A549 (cell line): Measurements from ENCODE around the gene PNKP. TPM values are rescaled to one million over a fixed set of nuclear protein-coding genes. Genes with fewer than 3 reads are reported as not detected.

Source experiments
- ATAC-seq, 2 experiments: fragments of 200-7000 bp in 1 of 2; fragments of >200 bp in 1 of 2; cut with Nextera tagmentation in 1 of 2; cut with Tn5 transposase in 1 of 2; 3 replicates each; pipeline versions ENCODE4 v1.8.0 to v1.9.1; 2018 to 2020; ENCODE audit warnings: mild to moderate bottlenecking in 1 of 2, moderate library complexity in 1 of 2
- CTCF ChIA-PET: fragments of 300-600 bp; sonication (Branson Sonifier 250); formaldehyde crosslinking; extraction: SDS; loops from one replicate; lab custom pipeline; 2021; ENCODE audit warnings: antibody characterized with exemption, inconsistent platforms; lab: Yijun Ruan, JAX
- POLR2A ChIA-PET: fragments of 350-600 bp; formaldehyde crosslinking; extraction: SDS; loops from one replicate; lab custom pipeline; 2021; ENCODE audit warnings: antibody characterized with exemption, inconsistent platforms; lab: Yijun Ruan, JAX
- DNase-seq, 2 experiments: peaks; one replicate each; pipeline versions ENCODE4 v3.0.0 to v3.0.0-alpha.2; 2011 to 2016; ENCODE audit warnings: low read depth in 1 of 2, low spot score in 1 of 2
- FAIRE-seq: peaks from 2 replicates; lab custom pipeline; 2011; peaks lifted over from hg19 to GRCh38; lab: Jason Lieb, UNC
- H3K27ac ChIP-seq, 2 experiments: fragments of >200 bp; sonication (Bioruptor Twin); formaldehyde crosslinking; 3 replicates each; pipeline ENCODE4 v1.5.1; 2016 to 2017
- H3K4me1 ChIP-seq: fragments of >200 bp; sonication (Bioruptor Twin); formaldehyde crosslinking; 3 replicates; pipeline ENCODE4 v1.6.1; 2016
- H3K4me2 ChIP-seq: fragments of >200 bp; sonication (Bioruptor Twin); formaldehyde crosslinking; 3 replicates; pipeline ENCODE4 v1.6.1; 2016
- H3K4me3 ChIP-seq: fragments of >200 bp; sonication (Bioruptor Twin); formaldehyde crosslinking; 3 replicates; pipeline ENCODE4 v1.5.1; 2016
- H3K9me3 ChIP-seq: fragments of >200 bp; sonication (Bioruptor Twin); formaldehyde crosslinking; 3 replicates; pipeline ENCODE4 v1.6.1; 2016
- ATOH8 ChIP-seq: fragments of 250-450 bp; sonication (Bioruptor Pico); IDR thresholded peaks from 2 replicates; pipeline ENCODE4 v1.5.0; 2020; ENCODE audit warnings: low read depth, mild to moderate bottlenecking, moderate library complexity
- BCL3 ChIP-seq: fragments of >200 bp; sonication (Bioruptor Twin); formaldehyde crosslinking; IDR thresholded peaks from 3 replicates; pipeline ENCODE4 v1.6.1; 2016
- CEBPB ChIP-seq, 2 experiments: fragments of >200 bp in 1 of 2; sonication (Bioruptor Twin) in 1 of 2; formaldehyde crosslinking in 1 of 2; IDR thresholded peaks; 2 replicates each; pipeline ENCODE4 v1.6.1; 2012 to 2016
- CHD2 ChIP-seq: fragments of 150-350 bp; IDR thresholded peaks from 2 replicates; pipeline ENCODE4 v1.6.1; 2014; ENCODE audit warnings: low read length; ENCODE audit not compliant: partially characterized antibody
- CHD4 ChIP-seq: fragments of 200-600 bp; sonication (generic); IDR thresholded peaks from 2 replicates; pipeline ENCODE4 v1.6.1; 2016; ENCODE audit warnings: antibody characterized with exemption, mild to moderate bottlenecking, borderline replicate concordance
- CTCF ChIP-seq: fragments of >200 bp; sonication (Bioruptor Twin); formaldehyde crosslinking; IDR thresholded peaks from 3 replicates; pipeline ENCODE4 v1.5.1; 2016
- ELK1 ChIP-seq: fragments of 150-350 bp; IDR thresholded peaks from 2 replicates; pipeline ENCODE4 v1.6.1; 2014; ENCODE audit warnings: low read depth, mild to moderate bottlenecking, low read length
- EP300 ChIP-seq, 2 experiments: fragments of >200 bp; sonication (Bioruptor Twin); formaldehyde crosslinking; IDR thresholded peaks; 2 replicates in 1 of 2; 3 replicates in 1 of 2; pipeline ENCODE4 v1.6.1; 2016 to 2017
- ESRRA ChIP-seq: fragments of 150-350 bp; IDR thresholded peaks from 2 replicates; pipeline ENCODE4 v1.6.1; 2014; ENCODE audit warnings: mild to moderate bottlenecking, low read length, borderline replicate concordance
- GATA3 ChIP-seq: IDR thresholded peaks from 2 replicates; pipeline ENCODE4 v1.6.1; 2012; ENCODE audit warnings: borderline replicate concordance
- HES2 ChIP-seq: fragments of >200 bp; sonication (Bioruptor Twin); formaldehyde crosslinking; IDR thresholded peaks from 2 replicates; pipeline ENCODE4 v1.6.1; 2016
- HEYL ChIP-seq: fragments of 250-450 bp; sonication (Bioruptor Pico); IDR thresholded peaks from 2 replicates; pipeline ENCODE4 v1.8.0; 2021; ENCODE audit warnings: mild to moderate bottlenecking, moderate library complexity
- HOXA7 ChIP-seq: fragments of 250-450 bp; sonication (Bioruptor Pico); IDR thresholded peaks from 2 replicates; pipeline ENCODE4 v1.5.0; 2020; ENCODE audit warnings: mild to moderate bottlenecking, moderate library complexity
- HOXB13 ChIP-seq: fragments of 250-450 bp; sonication (Bioruptor Pico); IDR thresholded peaks from 2 replicates; pipeline ENCODE4 v1.5.0; 2020; ENCODE audit warnings: low read depth, mild to moderate bottlenecking, moderate library complexity
- JUN ChIP-seq, 2 experiments: fragments of >200 bp; sonication (Bioruptor Twin); formaldehyde crosslinking; IDR thresholded peaks; 2 replicates in 1 of 2; 3 replicates in 1 of 2; pipeline ENCODE4 v1.6.1; 2016 to 2017
- KDM5A ChIP-seq: fragments of 200-600 bp; sonication (generic); IDR thresholded peaks from 2 replicates; pipeline ENCODE4 v1.6.1; 2016; ENCODE audit warnings: antibody characterized with exemption, mild to moderate bottlenecking
- MAFK ChIP-seq: fragments of 450-650 bp; IDR thresholded peaks from 2 replicates; pipeline ENCODE4 v1.6.1; 2014; ENCODE audit not compliant: partially characterized antibody
- MYC ChIP-seq: IDR thresholded peaks from 2 replicates; pipeline ENCODE4 v1.6.1; 2012; ENCODE audit warnings: mild to moderate bottlenecking, inconsistent platforms, low read length, improper control_type of control experiment, borderline replicate concordance
- NFE2L2 ChIP-seq: fragments of 150-350 bp; conservative IDR thresholded peaks from 2 replicates; pipeline ENCODE4 v1.6.1; 2014; ENCODE audit warnings: low read length
- NPAS2 ChIP-seq: fragments of 250-450 bp; sonication (Bioruptor Pico); IDR thresholded peaks from 2 replicates; pipeline ENCODE4 v1.8.0; 2022; ENCODE audit warnings: mild to moderate bottlenecking, moderate library complexity, borderline replicate concordance
- RCOR1 ChIP-seq: fragments of 150-350 bp; IDR thresholded peaks from 2 replicates; pipeline ENCODE4 v1.6.1; 2014; ENCODE audit warnings: antibody characterized with exemption, low read length, low read depth
- REST ChIP-seq: fragments of 200-600 bp; sonication (generic); IDR thresholded peaks from 2 replicates; pipeline ENCODE4 v1.6.1; 2016; ENCODE audit warnings: antibody characterized with exemption, mild to moderate bottlenecking, moderate library complexity
- RFX5 ChIP-seq: fragments of 450-650 bp; IDR thresholded peaks from 2 replicates; pipeline ENCODE4 v1.7.1; 2014; ENCODE audit warnings: antibody characterized with exemption, mild to moderate bottlenecking, moderate library complexity
- SMC3 ChIP-seq: fragments of >200 bp; sonication (Bioruptor Twin); formaldehyde crosslinking; IDR thresholded peaks from 3 replicates; pipeline ENCODE4 v1.6.1; 2018; ENCODE audit warnings: inconsistent platforms
- TP53 ChIP-seq: fragments of 250-450 bp; sonication (Bioruptor Pico); IDR thresholded peaks from 2 replicates; pipeline ENCODE4 v1.5.0; 2021; ENCODE audit warnings: mild to moderate bottlenecking, moderate library complexity
- ZFP36 ChIP-seq: fragments of 450-650 bp; IDR thresholded peaks from 2 replicates; pipeline ENCODE4 v1.6.1; 2014; ENCODE audit warnings: borderline replicate concordance; ENCODE audit not compliant: partially characterized antibody
- WGBS: methylation state at CpG from one replicate; pipeline ENCODE4 v1.1.6; 2017; ENCODE audit errors: missing lambda C conversion rate; 5-methylcytosine and 5-hydroxymethylcytosine counted together
- polyA plus RNA-seq, 4 experiments: library from polyadenylated mRNA; depleted of rRNA in 3 of 4; stranded (reverse); fragments of >200 nt; fragmentation: RNase III in 1 of 4; extraction: RNeasy Plus Mini Kit Qiagen cat#74134 plus additional on column Dnase treatment in 1 of 4; gene quantifications; 2 replicates in 3 of 4; 3 replicates in 1 of 4; pipeline ENCODE4 v1.2.3, GENCODE V29; 2011 to 2017

The PNKP gene
- polyA plus RNA-seq, 2 of the 4 experiments (the other 2 are of a cell fraction), result 23.3 to 71.2 TPM

- FAIRE-seq, result no peak
- ChIA-PET CTCF (interaction anchor here (1.8 kb wide), 1 partner anchor 107 kb away, joined by 5 read pairs; no protein-coding TSS in a partner anchor), POLR2A (no interaction called here)
- no peak for TF ChIP-seq ZFP36
- WGBS, result 75% methylated on average over 6 of the region's 6 CpGs
- no peak overlapping the region for H3K27ac ChIP-seq
- H3K4me2 ChIP-seq, result no peak overlapping the region
- ATAC-seq, result no peak
- no peaks in the 10 kb centered on the region for H3K4me1 ChIP-seq
- no peak overlapping the region for H3K4me3 ChIP-seq
- H3K9me3 ChIP-seq, result no peaks in the 10 kb centered on the region
- no peak for DNase-seq
Observed at GRCh38 chr19:49824662-49825061, 42.7 kb downstream of the PNKP start.

GRCh38 chr19:49823472-49823871 lies 43.9 kb downstream of the PNKP start:
- ChIA-PET POLR2A (interaction anchor here (0.5 kb wide), 1 partner anchor 85 kb away, joined by 3 read pairs; no protein-coding TSS in a partner anchor), CTCF (interaction anchor here (0.6 to 1.8 kb wide), 2 partner anchors 106 to 497 kb away, joined by 5 read pairs; no protein-coding TSS in a partner anchor)
- WGBS, result 86% methylated on average over 12 of the region's 12 CpGs
- FAIRE-seq, result no peak
- H3K4me3 ChIP-seq, result no peak overlapping the region
- ATAC-seq, result no peak
- DNase-seq, result no peak
- H3K4me1 ChIP-seq, result peaks cover 8% of the 10 kb centered on the region; the same call in 2 of the 3 replicates
- no peaks in the 10 kb centered on the region for H3K9me3 ChIP-seq
- no peak overlapping the region for H3K27ac ChIP-seq
- no peak overlapping the region for H3K4me2 ChIP-seq
- TF ChIP-seq ATOH8 (CRISPR knock-in tag), result no peak
- TF ChIP-seq JUN (IDR thresholded peaks at IDR 0.05), result no peak
- no peak for TF ChIP-seq NFE2L2
- TF ChIP-seq NPAS2 (CRISPR knock-in tag), result no peak
- TF ChIP-seq HOXB13, result no peak
- no peak for TF ChIP-seq CEBPB (IDR thresholded peaks at IDR 0.05)
- TF ChIP-seq MAFK, result no peak
- TF ChIP-seq REST, result no peak
- TF ChIP-seq TP53, result no peak
- TF ChIP-seq EP300 (IDR thresholded peaks at IDR 0.05), result no peak
- TF ChIP-seq GATA3, result no peak
- no peak for TF ChIP-seq BCL3
- no peak for TF ChIP-seq ELK1
- no peak for TF ChIP-seq HEYL (CRISPR knock-in tag)

GRCh38 chr19:49820125-49820524 lies 47.3 kb downstream of the PNKP start:
- FAIRE-seq (no peak), ATAC-seq (no peak), DNase-seq (no peak)
- peaks cover 15% of the 10 kb centered on the region; the same call in 2 of the 3 replicates for H3K4me1 ChIP-seq
- POLR2A ChIA-PET, result no interaction called here
- no peak overlapping the region for H3K4me2 ChIP-seq
- H3K27ac ChIP-seq, result no peak overlapping the region
- H3K9me3 ChIP-seq, result no peaks in the 10 kb centered on the region
- no peak overlapping the region for H3K4me3 ChIP-seq
- CTCF ChIA-PET, result interaction anchor here (1.8 to 3.4 kb wide), 3 partner anchors 12 to 148 kb away, joined by 6 to 10 read pairs (median 8); no protein-coding TSS in a partner anchor
- WGBS, result 88% methylated on average over 10 of the region's 10 CpGs
- TF ChIP-seq MYC (no peak), HOXA7 (CRISPR knock-in tag) (no peak), KDM5A (no peak), RCOR1 (no peak), CHD2 (no peak), NFE2L2 (no peak), ESRRA (no peak), HES2 (no peak), CTCF (no peak), CHD4 (no peak), MAFK (no peak), SMC3 (no peak), RFX5 (no peak)
